ENCODE results near the gene ALDH1L2. TPM values are rescaled to one million over a fixed set of nuclear protein-coding genes. Genes with fewer than 3 reads are reported as not detected.

Gene ALDH1L2
- total and polyA plus RNA-seq, 9 of the 15 experiments (the other 6 are each of a cell fraction or from before 2014, with no cell fraction given): 1.1 to 9.9 (median 3.8) TPM

DNA sequence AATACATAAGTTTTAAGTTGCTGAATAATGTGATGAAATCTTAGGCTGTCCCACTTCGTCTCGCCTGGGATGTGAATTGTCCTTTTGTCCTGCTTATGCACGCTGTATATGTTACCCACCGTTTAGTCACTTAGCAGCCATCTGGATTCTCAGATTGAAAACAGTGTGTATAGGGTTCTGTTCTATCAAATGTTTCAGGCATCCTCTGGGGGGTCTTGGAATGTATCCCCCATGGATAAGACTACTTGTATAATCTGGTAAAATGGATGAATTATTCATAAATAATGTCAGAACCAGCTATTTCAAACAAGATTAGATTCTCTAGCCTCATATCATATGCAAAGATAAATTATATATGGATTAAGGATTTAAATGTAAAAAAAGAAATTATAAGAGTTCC lies 68.7 kb downstream of the ALDH1L2 start:
- intact Hi-C loops (cut with micrococcal nuclease): no loop called here
- Histone ChIP-seq H3K36me3 (ENCODE audit: control insufficient read depth, insufficient read depth, low read length) (peaks cover 32% of the 10 kb centered on the region; the same call in 2 of the 3 replicates), H2AFZ (ENCODE audit: low read depth, low read length) (no peak overlapping the region), H3K9me1 (ENCODE audit: control insufficient read depth, insufficient read depth, low read length) (no peaks in the 10 kb centered on the region), H3K9me3 (replicated peaks; ENCODE audit: control insufficient read depth, insufficient read depth, low read depth, low read length) (no peaks in the 10 kb centered on the region), H3K4me1 (replicated peaks in 1 of 2; ENCODE audit: control insufficient read depth in 2 of 2, insufficient read depth in 2 of 2, low read length in 2 of 2) (no peaks in the 10 kb centered on the region; a peak in 1 of 5 replicates), H4K20me1 (replicated peaks; ENCODE audit: control insufficient read depth, insufficient read depth, low read length) (no peaks in the 10 kb centered on the region), H3K4me2 (ENCODE audit: insufficient read depth, low read length) (no peak overlapping the region), H3K79me2 (ENCODE audit: control insufficient read depth, insufficient read depth, low read length) (no peaks in the 10 kb centered on the region), H3K4me3 (no peak overlapping the region), H3K27me3 (ENCODE audit: control insufficient read depth in 2 of 2, insufficient read depth in 2 of 2, low read length in 2 of 2) (no peaks in the 10 kb centered on the region), H3K27ac (ENCODE audit: extremely low read depth, low read depth, low read length) (no peak overlapping the region), H3K9ac (ENCODE audit: insufficient read depth in 1 of 2, low read depth in 2 of 2, low read length in 2 of 2) (no peak overlapping the region)
- no peak for TF ChIP-seq ZNF699 (CRISPR knock-in tag; IDR thresholded peaks at IDR 0.05; ENCODE audit: insufficient replicate concordance)
- TF ChIP-seq EZH2 (IDR thresholded peaks at IDR 0.05; ENCODE audit: borderline replicate concordance, low read depth, low read length): no peak
- no peak for TF ChIP-seq KLF16 (IDR thresholded peaks at IDR 0.05)
- TF ChIP-seq NFXL1 (CRISPR knock-in tag; IDR thresholded peaks at IDR 0.05): no peak
- TF ChIP-seq RB1 (IDR thresholded peaks at IDR 0.05; ENCODE audit: low read depth): no peak
- TF ChIP-seq TARDBP (IDR thresholded peaks at IDR 0.05): no peak
- no peak for TF ChIP-seq NFE2L1 (tag; IDR thresholded peaks at IDR 0.05; ENCODE audit: borderline replicate concordance, low read depth)
- TF ChIP-seq FOXP1 (CRISPR knock-in tag; IDR thresholded peaks at IDR 0.05): no peak
- 94% methylated on average over 4 of the region's 4 CpGs for WGBS (ENCODE audit: insufficient coverage, low coverage, missing lambda C conversion rate)
- POLR2A ChIA-PET: interaction anchor here (0.7 to 1.0 kb wide), 2 partner anchors 14 to 60 kb away, joined by 3 read pairs; no protein-coding TSS in a partner anchor
- no peak for ATAC-seq
- DNase-seq (ENCODE audit: extremely low read depth in 1 of 4, low spot score in 3 of 4): no peak
- in situ Hi-C loops (cut with MboI): no loop called here
- CTCF ChIA-PET (ENCODE audit: low intra/inter-chr PET ratio): no interaction called here
- no TSS peak for BruUV-seq (replicated peaks)
- FAIRE-seq: no peak

DNA sequence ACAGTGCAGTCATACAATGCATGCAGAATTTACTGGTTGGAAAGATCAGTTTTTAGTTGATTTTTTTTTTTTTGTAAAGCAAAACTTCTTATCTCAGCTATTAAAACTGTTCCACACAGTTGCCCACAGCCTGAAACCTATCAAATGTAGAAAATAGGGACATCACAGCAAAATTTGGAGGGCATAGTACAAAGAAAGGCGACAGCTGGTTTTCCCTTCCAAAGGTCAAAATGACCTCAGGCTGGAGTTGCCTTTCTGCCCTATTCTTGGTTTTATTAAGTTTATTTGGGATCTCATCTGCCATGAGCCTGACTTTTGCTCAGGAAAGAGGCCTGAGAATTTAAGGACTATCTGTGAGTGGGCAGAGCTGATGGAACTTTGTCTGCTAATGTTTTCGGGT lies 69.7 kb downstream of the ALDH1L2 start:
- FAIRE-seq (no peak), ATAC-seq (no peak), DNase-seq (ENCODE audit: extremely low read depth in 1 of 4, low spot score in 3 of 4) (no peak)
- Histone ChIP-seq H3K27ac (ENCODE audit: extremely low read depth, low read depth, low read length) (no peak overlapping the region), H3K9me1 (ENCODE audit: control insufficient read depth, insufficient read depth, low read length) (no peaks in the 10 kb centered on the region), H3K4me2 (ENCODE audit: insufficient read depth, low read length) (no peak overlapping the region), H3K36me3 (ENCODE audit: control insufficient read depth, insufficient read depth, low read length) (peaks cover 32% of the 10 kb centered on the region; the same call in 2 of the 3 replicates), H3K4me1 (replicated peaks in 1 of 2; ENCODE audit: control insufficient read depth in 2 of 2, insufficient read depth in 2 of 2, low read length in 2 of 2) (no peaks in the 10 kb centered on the region; a peak in 1 of 5 replicates), H4K20me1 (replicated peaks; ENCODE audit: control insufficient read depth, insufficient read depth, low read length) (no peaks in the 10 kb centered on the region), H3K27me3 (ENCODE audit: control insufficient read depth in 2 of 2, insufficient read depth in 2 of 2, low read length in 2 of 2) (no peaks in the 10 kb centered on the region), H2AFZ (ENCODE audit: low read depth, low read length) (no peak overlapping the region), H3K9me3 (replicated peaks; ENCODE audit: control insufficient read depth, insufficient read depth, low read depth, low read length) (no peaks in the 10 kb centered on the region), H3K79me2 (ENCODE audit: control insufficient read depth, insufficient read depth, low read length) (no peaks in the 10 kb centered on the region), H3K9ac (ENCODE audit: insufficient read depth in 1 of 2, low read depth in 2 of 2, low read length in 2 of 2) (no peak overlapping the region), H3K4me3 (no peak overlapping the region)
- no TSS peak for BruUV-seq (replicated peaks)
- in situ Hi-C loops (cut with MboI) (no loop called here), intact Hi-C loops (cut with micrococcal nuclease) (no loop called here)
- ChIA-PET CTCF (ENCODE audit: low intra/inter-chr PET ratio) (no interaction called here), POLR2A (no interaction called here)
- WGBS (ENCODE audit: insufficient coverage, low coverage, missing lambda C conversion rate): 79% methylated on average over 2 of the region's 2 CpGs
- no peak for TF ChIP-seq HDAC3 (IDR thresholded peaks at IDR 0.05; ENCODE audit: borderline replicate concordance, partially characterized antibody)
- no peak for TF ChIP-seq ZBTB1 (CRISPR knock-in tag; IDR thresholded peaks at IDR 0.05; ENCODE audit: borderline replicate concordance, low read depth)
- no peak for TF ChIP-seq RBM34 (IDR thresholded peaks at IDR 0.05; ENCODE audit: borderline replicate concordance, insufficient read depth, low read length)
- no peak for TF ChIP-seq TCF7L2 (IDR thresholded peaks at IDR 0.05; ENCODE audit: low read depth, low read length)
- no peak for TF ChIP-seq C11orf30 (IDR thresholded peaks at IDR 0.05; ENCODE audit: low read depth)
- no peak for TF ChIP-seq SNIP1 (IDR thresholded peaks at IDR 0.05; ENCODE audit: low read depth)
- TF ChIP-seq, protein P1, sequence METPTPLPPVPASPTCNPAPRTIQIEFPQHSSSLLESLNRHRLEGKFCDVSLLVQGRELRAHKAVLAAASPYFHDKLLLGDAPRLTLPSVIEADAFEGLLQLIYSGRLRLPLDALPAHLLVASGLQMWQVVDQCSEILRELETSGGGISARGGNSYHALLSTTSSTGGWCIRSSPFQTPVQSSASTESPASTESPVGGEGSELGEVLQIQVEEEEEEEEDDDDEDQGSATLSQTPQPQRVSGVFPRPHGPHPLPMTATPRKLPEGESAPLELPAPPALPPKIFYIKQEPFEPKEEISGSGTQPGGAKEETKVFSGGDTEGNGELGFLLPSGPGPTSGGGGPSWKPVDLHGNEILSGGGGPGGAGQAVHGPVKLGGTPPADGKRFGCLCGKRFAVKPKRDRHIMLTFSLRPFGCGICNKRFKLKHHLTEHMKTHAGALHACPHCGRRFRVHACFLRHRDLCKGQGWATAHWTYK (CRISPR knock-in tag; IDR thresholded peaks at IDR 0.05): no peak
- no peak for TF ChIP-seq YBX1 (IDR thresholded peaks at IDR 0.05)

Measured in K562 (cell line).